Activated CD4-positive, alpha-beta T cell treated with anti-CD3 and anti-CD28 coated beads, Interleukin-2, amount 50 U/mL, for 48 hours (primary cell): Measurements from ENCODE around the gene NLK.
"Not testable (repeated sequence)": the region's sequence is repeated elsewhere in the genome, so short reads cannot be mapped to it uniquely, and the experiment has no call there.

Source experiments
- DNase-seq, 2 experiments: peaks; one replicate each; pipeline ENCODE4 v3.0.0-alpha.2; 2020

NLK gene

GRCh38 chr17:28204751-28205150 lies 162.3 kb downstream of the NLK start:
- DNase-seq, result no peak

GRCh38 chr17:28206292-28206691 lies 163.8 kb downstream of the NLK start:
- no peak for DNase-seq

- DNase-seq, result no peak
These were observed 169.3 kb downstream of the NLK start for GRCh38 chr17:28211811-28212210.

GRCh38 chr17:28213578-28213977 lies 171.1 kb downstream of the NLK start:
- DNase-seq, result not testable (repeated sequence)

GRCh38 chr17:28216052-28216451 lies 173.6 kb downstream of the NLK start:
- DNase-seq, result no peak

GRCh38 chr17:28216528-28216927 lies 174.1 kb downstream of the NLK start:
- no peak for DNase-seq

GRCh38 chr17:28219771-28220170 lies 177.3 kb downstream of the NLK start:
- no peak for DNase-seq

- DNase-seq, result no peak
These were observed 179.4 kb downstream of the NLK start for GRCh38 chr17:28221751-28222414.

- DNase-seq, result no peak
These were observed 182.8 kb downstream of the NLK start for GRCh38 chr17:28225271-28225670.

GRCh38 chr17:28225867-28226266 lies 183.4 kb downstream of the NLK start:
- DNase-seq, result no peak

GRCh38 chr17:28226563-28227315 lies 184.3 kb downstream of the NLK start:
- DNase-seq, result no peak

GRCh38 chr17:28227316-28228108 lies 185.0 kb downstream of the NLK start:
- peak; percentile 33 to 42 for DNase-seq

GRCh38 chr17:28228109-28228840 lies 185.8 kb downstream of the NLK start:
- no peak for DNase-seq

GRCh38 chr17:28228986-28229729 lies 186.7 kb downstream of the NLK start:
- no peak for DNase-seq

- DNase-seq, result peak; percentile 20 to 22
These were observed 187.5 kb downstream of the NLK start for GRCh38 chr17:28230011-28230410.

GRCh38 chr17:28230607-28231006 lies 188.1 kb downstream of the NLK start:
- DNase-seq, result not testable (repeated sequence)

- DNase-seq, result not testable (repeated sequence)
These were observed 189.1 kb downstream of the NLK start for GRCh38 chr17:28231624-28232023.

- not testable (repeated sequence) for DNase-seq
These were observed 190.7 kb downstream of the NLK start for GRCh38 chr17:28232966-28233870.

- DNase-seq, result not testable (repeated sequence)
These were observed 191.7 kb downstream of the NLK start for GRCh38 chr17:28233872-28234856.
